HEK293 (cell line): Measurements from ENCODE around the gene KIF26B.
"Not testable (repeated sequence)": the region's sequence is repeated elsewhere in the genome, so short reads cannot be mapped to it uniquely, and the experiment has no call there.

Experiments used
- CTCF ChIA-PET: fragments of 350-600 bp; formaldehyde crosslinking; extraction: SDS; loops from one replicate; lab custom pipeline; 2021; ENCODE audit warnings: antibody characterized with exemption; lab: Yijun Ruan, JAX
- POLR2A ChIA-PET: fragments of 300-600 bp; formaldehyde crosslinking; extraction: SDS; loops from one replicate; lab custom pipeline; 2020; ENCODE audit warnings: antibody characterized with exemption, inconsistent platforms; lab: Yijun Ruan, JAX
- H3K27ac ChIP-seq: fragments of 200-500 bp; sonication (Bioruptor generic); 2 replicates; pipeline ENCODE4 v1.5.1; 2014; ENCODE audit warnings: low read depth, low read length, control low read depth, inconsistent platforms; ENCODE audit errors: extremely low read depth
- H3K36me3 ChIP-seq, 2 experiments: fragments of 200-500 bp in 1 of 2; sonication (Bioruptor generic) in 1 of 2; 1 replicate in 1 of 2; 2 replicates in 1 of 2; pipeline ENCODE4 v1.5.1; 2014 to 2017; ENCODE audit warnings: inconsistent platforms in 2 of 2, low read length in 2 of 2; ENCODE audit not compliant: control insufficient read depth in 2 of 2, insufficient read depth in 1 of 2
- H3K4me1 ChIP-seq: fragments of 200-500 bp; sonication (Bioruptor generic); 2 replicates; pipeline ENCODE4 v1.5.1; 2014; ENCODE audit warnings: mild to moderate bottlenecking, low read length, inconsistent platforms; ENCODE audit not compliant: control insufficient read depth, insufficient read depth
- H3K4me3 ChIP-seq: 2 replicates; pipeline ENCODE4 v1.5.1; 2011; ENCODE audit warnings: low read depth, mild to moderate bottlenecking, control low read depth, low read length, moderate library complexity
- H3K9me3 ChIP-seq: fragments of 200-500 bp; sonication (Bioruptor generic); 2 replicates; pipeline ENCODE4 v1.5.1; 2014; ENCODE audit warnings: low read depth, low read length, inconsistent platforms; ENCODE audit not compliant: control insufficient read depth, insufficient read depth
- EGR2 ChIP-seq: fragments of 450-650 bp; formaldehyde crosslinking; IDR thresholded peaks from 2 replicates; pipeline ENCODE4 v1.5.1; 2016; ENCODE audit warnings: low read depth, missing biosample characterization, missing genetic modification characterization
- KLF1 ChIP-seq: fragments of 450-650 bp; formaldehyde crosslinking; IDR thresholded peaks from 2 replicates; pipeline ENCODE4 v1.5.1; 2016; ENCODE audit warnings: missing biosample characterization, missing genetic modification characterization
- RBAK ChIP-seq: fragments of 450-650 bp; formaldehyde crosslinking; IDR thresholded peaks from 2 replicates; pipeline ENCODE4 v1.5.1; 2016; ENCODE audit warnings: missing biosample characterization, missing genetic modification characterization
- SCRT2 ChIP-seq: fragments of 450-650 bp; formaldehyde crosslinking; IDR thresholded peaks from 2 replicates; pipeline ENCODE4 v1.5.1; 2016; ENCODE audit warnings: missing biosample characterization, missing genetic modification characterization
- SP2 ChIP-seq: fragments of 450-650 bp; formaldehyde crosslinking; IDR thresholded peaks from 2 replicates; pipeline ENCODE4 v1.5.1; 2016; ENCODE audit warnings: missing biosample characterization, missing genetic modification characterization
- YY1 ChIP-seq: fragments of 450-650 bp; formaldehyde crosslinking; IDR thresholded peaks from 2 replicates; pipeline ENCODE4 v1.5.1; 2018; ENCODE audit warnings: missing biosample characterization, missing genetic modification characterization
- ZBTB17 ChIP-seq: fragments of 450-650 bp; formaldehyde crosslinking; IDR thresholded peaks from 2 replicates; pipeline ENCODE4 v1.5.1; 2016; ENCODE audit warnings: missing biosample characterization, missing genetic modification characterization
- ZFP41 ChIP-seq: fragments of 450-650 bp; formaldehyde crosslinking; IDR thresholded peaks from 2 replicates; pipeline ENCODE4 v1.5.1; 2016; ENCODE audit warnings: missing biosample characterization, missing genetic modification characterization, borderline replicate concordance
- ZNF121 ChIP-seq: fragments of 450-650 bp; formaldehyde crosslinking; IDR thresholded peaks from 2 replicates; pipeline ENCODE4 v1.5.1; 2016; ENCODE audit warnings: missing biosample characterization, missing genetic modification characterization
- ZNF140 ChIP-seq: fragments of 450-650 bp; formaldehyde crosslinking; IDR thresholded peaks from 2 replicates; pipeline ENCODE4 v1.5.1; 2016; ENCODE audit warnings: missing biosample characterization, missing genetic modification characterization
- ZNF292 ChIP-seq: fragments of 450-650 bp; formaldehyde crosslinking; IDR thresholded peaks from 2 replicates; pipeline ENCODE4 v1.5.1; 2016; ENCODE audit warnings: low read depth, missing biosample characterization, missing genetic modification characterization, borderline replicate concordance
- ZNF350 ChIP-seq: fragments of 450-650 bp; formaldehyde crosslinking; IDR thresholded peaks from 2 replicates; pipeline ENCODE4 v1.5.0; 2017; ENCODE audit warnings: missing biosample characterization, mild to moderate bottlenecking, missing genetic modification characterization
- ZNF501 ChIP-seq: fragments of 450-650 bp; formaldehyde crosslinking; IDR thresholded peaks from 2 replicates; pipeline ENCODE4 v1.5.1; 2016; ENCODE audit warnings: missing biosample characterization, missing genetic modification characterization
- ZNF555 ChIP-seq: fragments of 450-650 bp; formaldehyde crosslinking; conservative IDR thresholded peaks from 2 replicates; pipeline ENCODE4 v1.5.1; 2017; ENCODE audit warnings: missing biosample characterization, mild to moderate bottlenecking, missing genetic modification characterization, inconsistent platforms
- ZNF664 ChIP-seq: fragments of 450-650 bp; formaldehyde crosslinking; IDR thresholded peaks from 2 replicates; pipeline ENCODE4 v1.5.1; 2016; ENCODE audit warnings: missing biosample characterization, missing genetic modification characterization
- ZNF670 ChIP-seq: fragments of 450-650 bp; formaldehyde crosslinking; IDR thresholded peaks from 2 replicates; pipeline ENCODE4 v1.5.1; 2016; ENCODE audit warnings: missing biosample characterization, missing genetic modification characterization, low read depth
- ZNF76 ChIP-seq: fragments of 450-650 bp; formaldehyde crosslinking; IDR thresholded peaks from 2 replicates; pipeline ENCODE4; 2016; ENCODE audit warnings: low read depth, missing biosample characterization, missing genetic modification characterization, borderline replicate concordance
- ZNF792 ChIP-seq: fragments of 450-650 bp; formaldehyde crosslinking; IDR thresholded peaks from 2 replicates; pipeline ENCODE4 v1.5.1; 2016; ENCODE audit warnings: missing biosample characterization, missing genetic modification characterization
- TF ChIP-seq, protein P1 (sequence below): fragments of 450-650 bp; formaldehyde crosslinking; IDR thresholded peaks from 2 replicates; pipeline ENCODE4 v1.5.1; 2016; ENCODE audit warnings: missing biosample characterization, missing genetic modification characterization
- TF ChIP-seq, protein P2 (sequence below): fragments of 450-650 bp; formaldehyde crosslinking; IDR thresholded peaks from 2 replicates; pipeline ENCODE4 v1.5.1; 2016; ENCODE audit warnings: missing biosample characterization, missing genetic modification characterization
- TF ChIP-seq, protein P3 (sequence below): fragments of 450-650 bp; formaldehyde crosslinking; IDR thresholded peaks from 2 replicates; pipeline ENCODE4 v1.5.1; 2016; ENCODE audit warnings: missing biosample characterization, missing genetic modification characterization, low read depth

Gene KIF26B

GRCh38 chr1:245728035-245728434, 573.2 kb downstream of the KIF26B start:
- CTCF ChIA-PET, POLR2A ChIA-PET: not testable (repeated sequence)

DNA sequence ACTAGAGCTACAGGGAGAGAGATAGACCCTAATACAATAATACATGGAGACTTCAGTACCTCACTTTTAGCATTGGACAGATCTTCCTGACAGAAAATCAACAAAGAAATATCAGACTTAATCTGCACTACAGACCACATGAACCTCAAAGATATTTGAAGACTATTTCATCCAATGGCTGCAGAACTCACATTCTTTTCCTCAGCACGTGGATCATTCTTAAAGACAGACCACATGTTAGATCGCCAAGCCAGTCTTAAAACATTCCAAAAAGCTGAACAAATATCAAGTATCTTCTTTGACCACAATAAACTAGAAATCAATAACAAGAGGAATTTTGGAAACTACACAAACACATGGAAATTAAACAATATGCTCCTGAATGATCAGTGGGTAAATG, 576.0 kb downstream of the KIF26B start:
- no peak for TF ChIP-seq ZNF792 (tag by site-specific recombination)
- TF ChIP-seq RBAK (tag by site-specific recombination), result no peak
- TF ChIP-seq, all 188 proteins: peak for 0
- Histone ChIP-seq H3K9me3 (no peaks in the 10 kb centered on the region), H3K36me3 (no peaks in the 10 kb centered on the region), H3K27ac (no peak overlapping the region), H3K4me3 (no peak overlapping the region), H3K4me1 (no peaks in the 10 kb centered on the region)
- POLR2A ChIA-PET, result no interaction called here
- CTCF ChIA-PET, result no interaction called here

More at GRCh38 chr1:245728035-245728434, 573.2 kb downstream of the KIF26B start:
- not testable (repeated sequence) for H3K4me3 ChIP-seq, H3K4me1 ChIP-seq, H3K9me3 ChIP-seq, H3K36me3 ChIP-seq, H3K27ac ChIP-seq

- H3K4me1 ChIP-seq, H3K36me3 ChIP-seq, H3K27ac ChIP-seq, H3K4me3 ChIP-seq, CTCF ChIA-PET, POLR2A ChIA-PET, H3K9me3 ChIP-seq: not testable (repeated sequence)
Measured at GRCh38 chr1:245740336-245740735, 585.6 kb downstream of the KIF26B start.

DNA sequence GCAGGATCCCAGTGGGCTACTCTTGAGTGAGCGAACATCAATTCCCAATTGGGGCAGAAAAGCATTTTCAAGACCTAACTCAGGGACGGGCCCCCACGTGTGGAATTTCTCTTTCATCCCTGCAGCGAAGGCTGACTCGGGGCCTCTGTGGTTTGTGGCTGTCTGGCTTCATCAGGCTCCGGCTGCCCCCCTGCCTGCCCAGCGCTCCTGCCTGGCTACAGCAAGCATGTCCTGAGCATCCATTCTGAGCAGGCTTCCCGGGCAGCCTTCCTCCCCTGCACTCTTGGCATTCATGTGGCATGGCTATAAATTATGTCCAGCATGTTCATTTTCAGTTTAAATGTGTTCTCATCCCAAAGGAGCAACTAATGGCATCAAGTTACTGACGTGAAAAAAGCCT, 588.1 kb downstream of the KIF26B start:
- no peaks in the 10 kb centered on the region for H3K36me3 ChIP-seq
- CTCF ChIA-PET, result no interaction called here

GRCh38 chr1:245748240-245748639, 593.5 kb downstream of the KIF26B start:
- H3K36me3 ChIP-seq, result no peaks in the 10 kb centered on the region
- no peaks in the 10 kb centered on the region for H3K4me1 ChIP-seq
- CTCF ChIA-PET, result no interaction called here
- H3K27ac ChIP-seq, result no peak overlapping the region
- POLR2A ChIA-PET, result no interaction called here
- no peaks in the 10 kb centered on the region for H3K9me3 ChIP-seq
- H3K4me3 ChIP-seq, result no peak overlapping the region
- TF ChIP-seq ZNF121 (no peak), ZNF555 (tag by site-specific recombination) (no peak), ZNF670 (no peak), YY1 (tag by site-specific recombination) (no peak), EGR2 (tag by site-specific recombination) (no peak), ZNF140 (tag by site-specific recombination) (no peak), ZNF292 (no peak)
- TF ChIP-seq, protein P1, sequence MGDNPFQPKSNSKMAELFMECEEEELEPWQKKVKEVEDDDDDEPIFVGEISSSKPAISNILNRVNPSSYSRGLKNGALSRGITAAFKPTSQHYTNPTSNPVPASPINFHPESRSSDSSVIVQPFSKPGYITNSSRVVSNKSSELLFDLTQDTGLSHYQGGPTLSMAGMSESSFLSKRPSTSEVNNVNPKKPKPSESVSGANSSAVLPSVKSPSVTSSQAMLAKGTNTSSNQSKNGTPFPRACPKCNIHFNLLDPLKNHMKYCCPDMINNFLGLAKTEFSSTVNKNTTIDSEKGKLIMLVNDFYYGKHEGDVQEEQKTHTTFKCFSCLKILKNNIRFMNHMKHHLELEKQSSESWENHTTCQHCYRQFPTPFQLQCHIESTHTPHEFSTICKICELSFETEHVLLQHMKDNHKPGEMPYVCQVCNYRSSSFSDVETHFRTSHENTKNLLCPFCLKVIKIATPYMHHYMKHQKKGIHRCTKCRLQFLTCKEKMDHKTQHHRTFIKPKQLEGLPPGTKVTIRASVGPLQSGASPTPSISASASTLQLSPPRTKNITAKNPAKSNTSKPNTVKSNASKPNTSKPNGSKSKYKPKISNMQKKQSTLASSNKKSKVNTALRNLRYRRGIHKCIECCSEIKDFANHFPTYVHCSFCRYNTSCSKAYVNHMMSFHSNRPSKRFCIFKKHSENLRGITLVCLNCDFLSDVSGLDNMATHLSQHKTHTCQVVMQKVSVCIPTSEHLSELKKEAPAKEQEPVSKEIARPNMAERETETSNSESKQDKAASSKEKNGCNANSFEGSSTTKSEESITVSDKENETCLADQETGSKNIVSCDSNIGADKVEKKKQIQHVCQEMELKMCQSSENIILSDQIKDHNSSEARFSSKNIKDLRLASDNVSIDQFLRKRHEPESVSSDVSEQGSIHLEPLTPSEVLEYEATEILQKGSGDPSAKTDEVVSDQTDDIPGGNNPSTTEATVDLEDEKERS (tag by site-specific recombination), result no peak

More for the DNA sequence above, 588.1 kb downstream of the KIF26B start:
- TF ChIP-seq, protein P2, sequence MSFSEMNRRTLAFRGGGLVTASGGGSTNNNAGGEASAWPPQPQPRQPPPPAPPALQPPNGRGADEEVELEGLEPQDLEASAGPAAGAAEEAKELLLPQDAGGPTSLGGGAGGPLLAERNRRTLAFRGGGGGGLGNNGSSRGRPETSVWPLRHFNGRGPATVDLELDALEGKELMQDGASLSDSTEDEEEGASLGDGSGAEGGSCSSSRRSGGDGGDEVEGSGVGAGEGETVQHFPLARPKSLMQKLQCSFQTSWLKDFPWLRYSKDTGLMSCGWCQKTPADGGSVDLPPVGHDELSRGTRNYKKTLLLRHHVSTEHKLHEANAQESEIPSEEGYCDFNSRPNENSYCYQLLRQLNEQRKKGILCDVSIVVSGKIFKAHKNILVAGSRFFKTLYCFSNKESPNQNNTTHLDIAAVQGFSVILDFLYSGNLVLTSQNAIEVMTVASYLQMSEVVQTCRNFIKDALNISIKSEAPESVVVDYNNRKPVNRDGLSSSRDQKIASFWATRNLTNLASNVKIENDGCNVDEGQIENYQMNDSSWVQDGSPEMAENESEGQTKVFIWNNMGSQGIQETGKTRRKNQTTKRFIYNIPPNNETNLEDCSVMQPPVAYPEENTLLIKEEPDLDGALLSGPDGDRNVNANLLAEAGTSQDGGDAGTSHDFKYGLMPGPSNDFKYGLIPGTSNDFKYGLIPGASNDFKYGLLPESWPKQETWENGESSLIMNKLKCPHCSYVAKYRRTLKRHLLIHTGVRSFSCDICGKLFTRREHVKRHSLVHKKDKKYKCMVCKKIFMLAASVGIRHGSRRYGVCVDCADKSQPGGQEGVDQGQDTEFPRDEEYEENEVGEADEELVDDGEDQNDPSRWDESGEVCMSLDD, result no peak
- TF ChIP-seq ZNF501, result no peak
- TF ChIP-seq ZFP41 (tag by site-specific recombination), result no peak
- no peak for TF ChIP-seq ZNF76 (tag by site-specific recombination)
- no peak for TF ChIP-seq ZNF664 (tag by site-specific recombination)
- no peak for TF ChIP-seq KLF1 (tag by site-specific recombination)
- TF ChIP-seq ZNF350 (tag by site-specific recombination), result no peak
- TF ChIP-seq, protein P3, sequence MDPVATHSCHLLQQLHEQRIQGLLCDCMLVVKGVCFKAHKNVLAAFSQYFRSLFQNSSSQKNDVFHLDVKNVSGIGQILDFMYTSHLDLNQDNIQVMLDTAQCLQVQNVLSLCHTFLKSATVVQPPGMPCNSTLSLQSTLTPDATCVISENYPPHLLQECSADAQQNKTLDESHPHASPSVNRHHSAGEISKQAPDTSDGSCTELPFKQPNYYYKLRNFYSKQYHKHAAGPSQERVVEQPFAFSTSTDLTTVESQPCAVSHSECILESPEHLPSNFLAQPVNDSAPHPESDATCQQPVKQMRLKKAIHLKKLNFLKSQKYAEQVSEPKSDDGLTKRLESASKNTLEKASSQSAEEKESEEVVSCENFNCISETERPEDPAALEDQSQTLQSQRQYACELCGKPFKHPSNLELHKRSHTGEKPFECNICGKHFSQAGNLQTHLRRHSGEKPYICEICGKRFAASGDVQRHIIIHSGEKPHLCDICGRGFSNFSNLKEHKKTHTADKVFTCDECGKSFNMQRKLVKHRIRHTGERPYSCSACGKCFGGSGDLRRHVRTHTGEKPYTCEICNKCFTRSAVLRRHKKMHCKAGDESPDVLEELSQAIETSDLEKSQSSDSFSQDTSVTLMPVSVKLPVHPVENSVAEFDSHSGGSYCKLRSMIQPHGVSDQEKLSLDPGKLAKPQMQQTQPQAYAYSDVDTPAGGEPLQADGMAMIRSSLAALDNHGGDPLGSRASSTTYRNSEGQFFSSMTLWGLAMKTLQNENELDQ (tag by site-specific recombination), result no peak
- TF ChIP-seq SCRT2, result no peak
- TF ChIP-seq ZBTB17 (tag by site-specific recombination), result no peak
- TF ChIP-seq SP2 (tag by site-specific recombination), result no peak
- TF ChIP-seq, all 188 proteins: peak for 0
- Histone ChIP-seq H3K27ac (no peak overlapping the region), H3K9me3 (no peaks in the 10 kb centered on the region), H3K4me1 (no peaks in the 10 kb centered on the region), H3K4me3 (no peak overlapping the region)
- POLR2A ChIA-PET, result no interaction called here
